HG03575 (cell line): ENCODE measurements around the gene C5orf58.

Experiments used
- ATAC-seq: cut with Tn5 transposase; IDR thresholded peaks from one replicate; pipeline ENCODE4 v1.9.1; 2021; ENCODE audit not compliant: unreplicated experiment, insufficient number of reproducible peaks, low FRiP score; ENCODE audit errors: extremely low read depth

Gene C5orf58

GRCh38 chr5:170273968-170274710 is 41.4 kb downstream of the C5orf58 start:
- no peak for ATAC-seq

GRCh38 chr5:170275376-170275994 is 42.7 kb downstream of the C5orf58 start:
- ATAC-seq, result no peak

GRCh38 chr5:170276140-170276539 is 43.4 kb downstream of the C5orf58 start:
- ATAC-seq, result no peak

- no peak for ATAC-seq
Observed at GRCh38 chr5:170277867-170278281, 45.1 kb downstream of the C5orf58 start.

- ATAC-seq, result peak; percentile 91
Observed at GRCh38 chr5:170278611-170279458, 46.0 kb downstream of the C5orf58 start.

- ATAC-seq, result no peak
Observed at GRCh38 chr5:170279459-170279817, 46.7 kb downstream of the C5orf58 start.

GRCh38 chr5:170280011-170280493 is 47.3 kb downstream of the C5orf58 start:
- ATAC-seq, result no peak

- no peak for ATAC-seq
Observed at GRCh38 chr5:170283296-170283695, 50.5 kb downstream of the C5orf58 start.

- no peak for ATAC-seq
Observed at GRCh38 chr5:170284231-170284630, 51.4 kb downstream of the C5orf58 start.

- no peak for ATAC-seq
Observed at GRCh38 chr5:170285181-170285580, 52.4 kb downstream of the C5orf58 start.

- no peak for ATAC-seq
Observed at GRCh38 chr5:170286386-170286925, 53.7 kb downstream of the C5orf58 start.

- no peak for ATAC-seq
Observed at GRCh38 chr5:170287532-170287931, 54.7 kb downstream of the C5orf58 start.

GRCh38 chr5:170288151-170288550 is 55.4 kb downstream of the C5orf58 start:
- no peak for ATAC-seq

GRCh38 chr5:170288551-170288950 is 55.8 kb downstream of the C5orf58 start:
- ATAC-seq, result no peak

- ATAC-seq, result no peak
Observed at GRCh38 chr5:170289121-170289520, 56.3 kb downstream of the C5orf58 start.

- no peak for ATAC-seq
Observed at GRCh38 chr5:170289764-170290163, 57.0 kb downstream of the C5orf58 start.

GRCh38 chr5:170290498-170290897 is 57.7 kb downstream of the C5orf58 start:
- no peak for ATAC-seq

- ATAC-seq, result no peak
Observed at GRCh38 chr5:170292179-170293104, 59.7 kb downstream of the C5orf58 start.
